HCT116 (cell line): ENCODE measurements around the gene HDAC8. TPM values are rescaled to one million over a fixed set of nuclear protein-coding genes. Genes with fewer than 3 reads are reported as not detected.

Experiments used
- ATAC-seq: fragments of 200-7000 bp; cut with Tn5 transposase; 2 replicates; pipeline ENCODE4 v1.9.1; 2020; ENCODE audit warnings: mild to moderate bottlenecking, moderate library complexity
- BruUV-seq: library from RNA; stranded (reverse); fragments of 400-500 nt; replicated peaks from 2 replicates; lab custom pipeline; 2021; lab: Mats Ljungman, UMichigan
- CTCF ChIA-PET: fragments of 300-600 bp; sonication (Branson Sonifier 250); formaldehyde crosslinking; loops from one replicate; lab custom pipeline; 2021; ENCODE audit warnings: antibody characterized with exemption; lab: Charles Lee
- POLR2A ChIA-PET: fragments of 300-600, 350-600 bp; sonication (Branson Sonifier 250); formaldehyde crosslinking; loops from one replicate; lab custom pipeline; 2021; ENCODE audit warnings: antibody characterized with exemption; lab: Charles Lee
- RAD21 ChIA-PET, 2 experiments: fragments of 300-600 bp; sonication (Branson Sonifier 250); formaldehyde crosslinking; loops; one replicate each; lab custom pipeline; 2023; ENCODE audit warnings: low total read pairs in 2 of 2; ENCODE audit not compliant: uncharacterized antibody in 2 of 2, unreplicated experiment in 2 of 2, low non-redundant PET in 1 of 2; lab: Charles Lee
- DNase-seq: peaks from one replicate; pipeline ENCODE4 v3.0.0-alpha.2; 2010; ENCODE audit warnings: low read depth, low spot score
- H2AFZ ChIP-seq: fragments of 200-600 bp; shearing (Covaris generic), sonication (generic); 2 replicates; pipeline ENCODE4 v1.6.1; 2017; ENCODE audit warnings: low read depth, mixed run types, mixed read lengths, antibody characterized with exemption, low read length; ENCODE audit not compliant: poor library complexity, severe bottlenecking
- H3K27ac ChIP-seq: 2 replicates; pipeline ENCODE4 v1.5.1; 2012; ENCODE audit warnings: low read depth, low read length
- H3K27me3 ChIP-seq: fragments of 200-600 bp; sonication (generic); 2 replicates; pipeline ENCODE4 v1.6.1; 2016; ENCODE audit warnings: mixed run types, low read length, mixed read lengths; ENCODE audit not compliant: insufficient read depth
- H3K36me3 ChIP-seq, 2 experiments: fragments of 200-500 bp in 1 of 2; fragments of 200-600 bp in 1 of 2; sonication (Bioruptor generic) in 1 of 2; sonication (generic) in 1 of 2; 2 replicates each; pipeline versions ENCODE4 v1.5.1 to v1.6.1; 2014 to 2016; ENCODE audit warnings: low read length in 2 of 2, inconsistent platforms in 1 of 2, mixed read lengths in 1 of 2, mixed run types in 1 of 2; ENCODE audit not compliant: insufficient read depth in 2 of 2, control insufficient read depth in 1 of 2
- H3K4me1 ChIP-seq, 2 experiments: fragments of 200-600 bp in 1 of 2; sonication (generic) in 1 of 2; 2 replicates each; pipeline versions ENCODE4 v1.5.1 to v1.6.1; 2012 to 2017; ENCODE audit warnings: low read length in 2 of 2, inconsistent platforms in 1 of 2, mild to moderate bottlenecking in 1 of 2, mixed read lengths in 1 of 2, mixed run types in 1 of 2, moderate library complexity in 1 of 2; ENCODE audit not compliant: insufficient read depth in 2 of 2, control insufficient read depth in 1 of 2
- H3K4me2 ChIP-seq: fragments of 200-600 bp; sonication (generic); 2 replicates; pipeline ENCODE4 v1.6.1; 2017; ENCODE audit warnings: mixed run types, low read length, mixed read lengths
- H3K4me3 ChIP-seq, 2 experiments: fragments of 200-600 bp in 1 of 2; sonication (generic) in 1 of 2; replicated peaks in 1 of 2; 2 replicates each; pipeline ENCODE4 v1.5.1; 2011 to 2016; ENCODE audit warnings: low read length in 2 of 2, control low read depth in 1 of 2, low read depth in 1 of 2, mild to moderate bottlenecking in 1 of 2, mixed read lengths in 1 of 2, mixed run types in 1 of 2
- H3K79me2 ChIP-seq: fragments of 200-600 bp; sonication (generic); 2 replicates; pipeline ENCODE4 v1.6.1; 2017; ENCODE audit warnings: mild to moderate bottlenecking, mixed run types, low read length, moderate library complexity, mixed read lengths; ENCODE audit not compliant: insufficient read depth
- H3K9ac ChIP-seq: fragments of 200-600 bp; sonication (generic); 2 replicates; pipeline ENCODE4 v1.6.1; 2016; ENCODE audit warnings: low read length, mixed read lengths
- H3K9me2 ChIP-seq: fragments of 200-600 bp; sonication (generic), shearing (Covaris generic); 2 replicates; pipeline ENCODE4 v1.6.1; 2017; ENCODE audit warnings: mixed run types, mild to moderate bottlenecking, moderate library complexity; ENCODE audit not compliant: insufficient read depth
- H3K9me3 ChIP-seq, 2 experiments: fragments of 200-500 bp in 1 of 2; fragments of 200-600 bp in 1 of 2; sonication (Bioruptor generic) in 1 of 2; sonication (generic) in 1 of 2; 2 replicates each; pipeline ENCODE4 v1.6.1; 2014 to 2017; ENCODE audit warnings: low read length in 2 of 2, mixed read lengths in 2 of 2, inconsistent platforms in 1 of 2, low read depth in 1 of 2, mild to moderate bottlenecking in 1 of 2, mixed run types in 1 of 2, moderate library complexity in 1 of 2; ENCODE audit not compliant: control insufficient read depth in 1 of 2, insufficient read depth in 1 of 2
- H4K20me1 ChIP-seq: fragments of 200-600 bp; sonication (generic), shearing (Covaris generic); 2 replicates; pipeline ENCODE4 v1.6.1; 2017; ENCODE audit warnings: mixed run types, mild to moderate bottlenecking, moderate library complexity; ENCODE audit not compliant: insufficient read depth
- EGR1 ChIP-seq: IDR thresholded peaks from 2 replicates; pipeline ENCODE4 v1.6.1; 2012; ENCODE audit warnings: low read depth
- EZH2 ChIP-seq: fragments of 200-600 bp; sonication (generic); IDR thresholded peaks from 2 replicates; pipeline ENCODE4 v1.6.1; 2017; ENCODE audit warnings: antibody characterized with exemption, mixed run types
- EZH2phosphoT487 ChIP-seq: fragments of 200-600 bp; IDR thresholded peaks from 2 replicates; pipeline ENCODE4 v1.6.1; 2018; ENCODE audit warnings: antibody characterized with exemption, borderline replicate concordance
- JUND ChIP-seq: IDR thresholded peaks from 2 replicates; pipeline ENCODE4 v1.6.1; 2012
- POLR2A ChIP-seq: IDR thresholded peaks from 2 replicates; pipeline ENCODE4 v1.7.0; 2011; ENCODE audit warnings: borderline replicate concordance; ENCODE audit not compliant: insufficient read depth, insufficient read length; ENCODE audit errors: extremely low read depth
- SRF ChIP-seq: IDR thresholded peaks from 2 replicates; pipeline ENCODE4 v1.6.1; 2012; ENCODE audit warnings: low read depth
- YY1 ChIP-seq: IDR thresholded peaks from 2 replicates; pipeline ENCODE4 v1.6.1; 2011; ENCODE audit warnings: low read length, low read depth, moderate library complexity, mild to moderate bottlenecking; ENCODE audit not compliant: insufficient replicate concordance; ENCODE audit errors: extremely low read depth
- ZFX ChIP-seq: fragments of 450-650 bp; IDR thresholded peaks from 2 replicates; pipeline ENCODE4 v1.6.1; 2017
- ZNF274 ChIP-seq: fragments of 200-500 bp; sonication (Bioruptor generic); IDR thresholded peaks from 2 replicates; pipeline ENCODE4 v1.6.1; 2014; ENCODE audit warnings: mild to moderate bottlenecking, low read depth, low read length, inconsistent platforms
- intact Hi-C: fragments of 100-400 bp; cut with micrococcal nuclease; formaldehyde crosslinking; loops from 2 replicates; pipeline ENCODE4 v1.10.0; 2022
- total RNA-seq: library from RNA; stranded (reverse); gene quantifications from one replicate; pipeline ENCODE4 v1.2.1, GENCODE V29; 2021; ENCODE audit not compliant: unreplicated experiment
- TF ChIP-seq, protein P1 (sequence below): IDR thresholded peaks from 2 replicates; pipeline ENCODE4 v1.6.1; 2011; ENCODE audit warnings: mild to moderate bottlenecking, low read length, moderate library complexity; ENCODE audit not compliant: insufficient replicate concordance; ENCODE audit errors: extremely low read depth
- TF ChIP-seq, protein P2 (sequence below): IDR thresholded peaks from 2 replicates; pipeline ENCODE4 v1.6.1; 2012; ENCODE audit warnings: low read depth
- TF ChIP-seq, protein P3 (sequence below): IDR thresholded peaks from 2 replicates; pipeline ENCODE4 v1.6.1; 2012
- TF ChIP-seq, protein P4 (sequence below), 3 experiments: fragments of 200-600 bp in 1 of 3; sonication (generic) in 1 of 3; IDR thresholded peaks in 2 of 3; conservative IDR thresholded peaks in 1 of 3; 2 replicates each; pipeline ENCODE4 v1.5.1; 2012 to 2017; ENCODE audit warnings: low read depth in 2 of 3, low read length in 2 of 3, antibody characterized with exemption in 1 of 3, borderline replicate concordance in 1 of 3, control low read depth in 1 of 3, mild to moderate bottlenecking in 1 of 3, mixed read lengths in 1 of 3, mixed run types in 1 of 3, moderate library complexity in 1 of 3; ENCODE audit not compliant: insufficient read depth in 1 of 3

Gene HDAC8
- total RNA-seq, 1 experiment from 2014 or later = 24.1 TPM

DNA sequence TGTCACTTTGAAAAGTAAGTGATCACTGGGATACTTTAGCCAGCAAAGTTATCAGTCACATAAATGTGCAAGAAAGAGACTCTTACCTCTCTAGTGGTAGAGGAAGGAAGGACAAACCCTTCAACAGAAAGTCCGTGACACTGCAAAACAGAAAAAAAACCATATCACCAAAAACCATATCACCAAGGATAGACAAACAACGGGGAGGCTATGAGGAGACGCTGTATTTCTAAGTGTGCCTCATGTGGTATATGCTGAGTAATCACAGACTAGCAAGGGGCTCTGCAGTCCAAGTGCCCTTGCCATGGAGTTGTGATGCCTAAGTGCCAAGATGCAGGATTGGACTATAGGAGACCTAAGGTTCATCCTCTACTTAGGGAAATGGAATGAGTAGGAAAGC is 11.5 kb upstream of the HDAC8 start:
- TF ChIP-seq EGR1 (no peak), EZH2 (no peak), ZFX (no peak), EZH2phosphoT487 (no peak), SRF (no peak), JUND (no peak), POLR2A (no peak), ZNF274 (no peak), YY1 (no peak)
- TF ChIP-seq, protein P1, sequence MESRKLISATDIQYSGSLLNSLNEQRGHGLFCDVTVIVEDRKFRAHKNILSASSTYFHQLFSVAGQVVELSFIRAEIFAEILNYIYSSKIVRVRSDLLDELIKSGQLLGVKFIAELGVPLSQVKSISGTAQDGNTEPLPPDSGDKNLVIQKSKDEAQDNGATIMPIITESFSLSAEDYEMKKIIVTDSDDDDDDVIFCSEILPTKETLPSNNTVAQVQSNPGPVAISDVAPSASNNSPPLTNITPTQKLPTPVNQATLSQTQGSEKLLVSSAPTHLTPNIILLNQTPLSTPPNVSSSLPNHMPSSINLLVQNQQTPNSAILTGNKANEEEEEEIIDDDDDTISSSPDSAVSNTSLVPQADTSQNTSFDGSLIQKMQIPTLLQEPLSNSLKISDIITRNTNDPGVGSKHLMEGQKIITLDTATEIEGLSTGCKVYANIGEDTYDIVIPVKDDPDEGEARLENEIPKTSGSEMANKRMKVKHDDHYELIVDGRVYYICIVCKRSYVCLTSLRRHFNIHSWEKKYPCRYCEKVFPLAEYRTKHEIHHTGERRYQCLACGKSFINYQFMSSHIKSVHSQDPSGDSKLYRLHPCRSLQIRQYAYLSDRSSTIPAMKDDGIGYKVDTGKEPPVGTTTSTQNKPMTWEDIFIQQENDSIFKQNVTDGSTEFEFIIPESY = no peak
- TF ChIP-seq, protein P2, sequence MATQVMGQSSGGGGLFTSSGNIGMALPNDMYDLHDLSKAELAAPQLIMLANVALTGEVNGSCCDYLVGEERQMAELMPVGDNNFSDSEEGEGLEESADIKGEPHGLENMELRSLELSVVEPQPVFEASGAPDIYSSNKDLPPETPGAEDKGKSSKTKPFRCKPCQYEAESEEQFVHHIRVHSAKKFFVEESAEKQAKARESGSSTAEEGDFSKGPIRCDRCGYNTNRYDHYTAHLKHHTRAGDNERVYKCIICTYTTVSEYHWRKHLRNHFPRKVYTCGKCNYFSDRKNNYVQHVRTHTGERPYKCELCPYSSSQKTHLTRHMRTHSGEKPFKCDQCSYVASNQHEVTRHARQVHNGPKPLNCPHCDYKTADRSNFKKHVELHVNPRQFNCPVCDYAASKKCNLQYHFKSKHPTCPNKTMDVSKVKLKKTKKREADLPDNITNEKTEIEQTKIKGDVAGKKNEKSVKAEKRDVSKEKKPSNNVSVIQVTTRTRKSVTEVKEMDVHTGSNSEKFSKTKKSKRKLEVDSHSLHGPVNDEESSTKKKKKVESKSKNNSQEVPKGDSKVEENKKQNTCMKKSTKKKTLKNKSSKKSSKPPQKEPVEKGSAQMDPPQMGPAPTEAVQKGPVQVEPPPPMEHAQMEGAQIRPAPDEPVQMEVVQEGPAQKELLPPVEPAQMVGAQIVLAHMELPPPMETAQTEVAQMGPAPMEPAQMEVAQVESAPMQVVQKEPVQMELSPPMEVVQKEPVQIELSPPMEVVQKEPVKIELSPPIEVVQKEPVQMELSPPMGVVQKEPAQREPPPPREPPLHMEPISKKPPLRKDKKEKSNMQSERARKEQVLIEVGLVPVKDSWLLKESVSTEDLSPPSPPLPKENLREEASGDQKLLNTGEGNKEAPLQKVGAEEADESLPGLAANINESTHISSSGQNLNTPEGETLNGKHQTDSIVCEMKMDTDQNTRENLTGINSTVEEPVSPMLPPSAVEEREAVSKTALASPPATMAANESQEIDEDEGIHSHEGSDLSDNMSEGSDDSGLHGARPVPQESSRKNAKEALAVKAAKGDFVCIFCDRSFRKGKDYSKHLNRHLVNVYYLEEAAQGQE = no peak
- TF ChIP-seq, protein P3, sequence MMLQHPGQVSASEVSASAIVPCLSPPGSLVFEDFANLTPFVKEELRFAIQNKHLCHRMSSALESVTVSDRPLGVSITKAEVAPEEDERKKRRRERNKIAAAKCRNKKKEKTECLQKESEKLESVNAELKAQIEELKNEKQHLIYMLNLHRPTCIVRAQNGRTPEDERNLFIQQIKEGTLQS = no peak
- TF ChIP-seq, protein P4, sequence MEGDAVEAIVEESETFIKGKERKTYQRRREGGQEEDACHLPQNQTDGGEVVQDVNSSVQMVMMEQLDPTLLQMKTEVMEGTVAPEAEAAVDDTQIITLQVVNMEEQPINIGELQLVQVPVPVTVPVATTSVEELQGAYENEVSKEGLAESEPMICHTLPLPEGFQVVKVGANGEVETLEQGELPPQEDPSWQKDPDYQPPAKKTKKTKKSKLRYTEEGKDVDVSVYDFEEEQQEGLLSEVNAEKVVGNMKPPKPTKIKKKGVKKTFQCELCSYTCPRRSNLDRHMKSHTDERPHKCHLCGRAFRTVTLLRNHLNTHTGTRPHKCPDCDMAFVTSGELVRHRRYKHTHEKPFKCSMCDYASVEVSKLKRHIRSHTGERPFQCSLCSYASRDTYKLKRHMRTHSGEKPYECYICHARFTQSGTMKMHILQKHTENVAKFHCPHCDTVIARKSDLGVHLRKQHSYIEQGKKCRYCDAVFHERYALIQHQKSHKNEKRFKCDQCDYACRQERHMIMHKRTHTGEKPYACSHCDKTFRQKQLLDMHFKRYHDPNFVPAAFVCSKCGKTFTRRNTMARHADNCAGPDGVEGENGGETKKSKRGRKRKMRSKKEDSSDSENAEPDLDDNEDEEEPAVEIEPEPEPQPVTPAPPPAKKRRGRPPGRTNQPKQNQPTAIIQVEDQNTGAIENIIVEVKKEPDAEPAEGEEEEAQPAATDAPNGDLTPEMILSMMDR (IDR thresholded peaks at IDR 0.05 in 2 of 3, conservative IDR thresholded peaks at IDR 0.05 in 1 of 3; ENCODE audit: borderline replicate concordance in 1 of 3, insufficient read depth in 1 of 3, low read depth in 2 of 3, low read length in 2 of 3) = no peak
- Histone ChIP-seq H3K36me3 (no peaks in the 10 kb centered on the region; a peak in 1 of 4 replicates), H3K9me3 (no peaks in the 10 kb centered on the region), H3K4me1 (no peaks in the 10 kb centered on the region), H3K4me3 (no peak overlapping the region), H3K9ac (no peak overlapping the region), H3K79me2 (no peaks in the 10 kb centered on the region), H3K27ac (no peak overlapping the region), H3K9me2 (no peaks in the 10 kb centered on the region), H4K20me1 (no peaks in the 10 kb centered on the region), H2AFZ (no peak overlapping the region), H3K4me2 (no peak overlapping the region), H3K27me3 (no peaks in the 10 kb centered on the region)
- ChIA-PET POLR2A (no interaction called here), CTCF (no interaction called here), RAD21 (no interaction called here)
- BruUV-seq = no TSS peak
- DNase-seq (no peak), ATAC-seq (no peak)
- intact Hi-C loops = no loop called here
